Erythroblast (primary cell): ENCODE data around the gene TTC7B.

Experiments
- DNase-seq, 2 experiments: peaks; one replicate each; lab custom pipeline; 2025; lab: John Stamatoyannopoulos, UW
- GATA1 ChIP-seq: IDR thresholded peaks from 2 replicates; pipeline ENCODE4 v1.6.1; 2011; ENCODE audit warnings: low read depth, mild to moderate bottlenecking, control low read depth, low read length, moderate library complexity
- POLR2A ChIP-seq: IDR thresholded peaks from 2 replicates; pipeline ENCODE4 v1.6.1; 2011; ENCODE audit warnings: mild to moderate bottlenecking, low read length

The TTC7B gene

GRCh38 chr14:90781876-90782275, 34.4 kb downstream of the TTC7B start:
- TF ChIP-seq POLR2A (no peak), GATA1 (no peak)
- no peak for DNase-seq

- DNase-seq: no peak
- no peak for TF ChIP-seq GATA1
- no peak for TF ChIP-seq POLR2A
Measured at GRCh38 chr14:90781344-90781761, 34.9 kb downstream of the TTC7B start.

- no peak for TF ChIP-seq POLR2A
- TF ChIP-seq GATA1: no peak
- no peak for DNase-seq
Measured at GRCh38 chr14:90780519-90780918, 35.7 kb downstream of the TTC7B start.

GRCh38 chr14:90778571-90779255, 37.5 kb downstream of the TTC7B start:
- no peak for TF ChIP-seq POLR2A
- no peak for TF ChIP-seq GATA1
- DNase-seq: no peak

GRCh38 chr14:90777830-90778485, 38.3 kb downstream of the TTC7B start:
- no peak for DNase-seq
- TF ChIP-seq GATA1 (no peak), POLR2A (no peak)

GRCh38 chr14:90777358-90777757, 38.9 kb downstream of the TTC7B start:
- TF ChIP-seq POLR2A: no peak
- TF ChIP-seq GATA1: no peak
- DNase-seq: no peak

GRCh38 chr14:90775441-90775840, 40.8 kb downstream of the TTC7B start:
- DNase-seq: no peak
- TF ChIP-seq POLR2A: no peak
- TF ChIP-seq GATA1: no peak

GRCh38 chr14:90774316-90774715, 41.9 kb downstream of the TTC7B start:
- TF ChIP-seq POLR2A (no peak), GATA1 (no peak)
- no peak for DNase-seq

- DNase-seq: no peak
- TF ChIP-seq POLR2A (no peak), GATA1 (no peak)
Measured at GRCh38 chr14:90773705-90774104, 42.5 kb downstream of the TTC7B start.

GRCh38 chr14:90773196-90773486, 43.1 kb downstream of the TTC7B start:
- TF ChIP-seq GATA1 (no peak), POLR2A (no peak)
- no peak for DNase-seq

- TF ChIP-seq GATA1: no peak
- no peak for TF ChIP-seq POLR2A
- DNase-seq: no peak
Measured at GRCh38 chr14:90767899-90768298, 48.3 kb downstream of the TTC7B start.

- DNase-seq: peak; percentile 28 to 48
- TF ChIP-seq POLR2A (no peak), GATA1 (no peak)
Measured at GRCh38 chr14:90760591-90761316, 55.5 kb downstream of the TTC7B start.

GRCh38 chr14:90760078-90760444, 56.2 kb downstream of the TTC7B start:
- DNase-seq: no peak
- no peak for TF ChIP-seq POLR2A
- TF ChIP-seq GATA1: no peak

GRCh38 chr14:90759370-90760077, 56.7 kb downstream of the TTC7B start:
- peak; percentile 28 for TF ChIP-seq POLR2A
- no peak for TF ChIP-seq GATA1
- peak; percentile 41 to 54 for DNase-seq
